Activated CD8-positive, alpha-beta memory T cell treated with anti-CD3 and anti-CD28 coated beads, Interleukin-2, amount 50 U/mL, for 4 hours (primary cell): ENCODE measurements around the gene TMEM60.
"Not testable (repeated sequence)": the region's sequence is repeated elsewhere in the genome, so short reads cannot be mapped to it uniquely, and the experiment has no call there.

Experiments
- DNase-seq: peaks from one replicate; pipeline ENCODE4 v3.0.0-alpha.2; 2020

Gene TMEM60, protein sequence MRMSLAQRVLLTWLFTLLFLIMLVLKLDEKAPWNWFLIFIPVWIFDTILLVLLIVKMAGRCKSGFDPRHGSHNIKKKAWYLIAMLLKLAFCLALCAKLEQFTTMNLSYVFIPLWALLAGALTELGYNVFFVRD

DNA sequence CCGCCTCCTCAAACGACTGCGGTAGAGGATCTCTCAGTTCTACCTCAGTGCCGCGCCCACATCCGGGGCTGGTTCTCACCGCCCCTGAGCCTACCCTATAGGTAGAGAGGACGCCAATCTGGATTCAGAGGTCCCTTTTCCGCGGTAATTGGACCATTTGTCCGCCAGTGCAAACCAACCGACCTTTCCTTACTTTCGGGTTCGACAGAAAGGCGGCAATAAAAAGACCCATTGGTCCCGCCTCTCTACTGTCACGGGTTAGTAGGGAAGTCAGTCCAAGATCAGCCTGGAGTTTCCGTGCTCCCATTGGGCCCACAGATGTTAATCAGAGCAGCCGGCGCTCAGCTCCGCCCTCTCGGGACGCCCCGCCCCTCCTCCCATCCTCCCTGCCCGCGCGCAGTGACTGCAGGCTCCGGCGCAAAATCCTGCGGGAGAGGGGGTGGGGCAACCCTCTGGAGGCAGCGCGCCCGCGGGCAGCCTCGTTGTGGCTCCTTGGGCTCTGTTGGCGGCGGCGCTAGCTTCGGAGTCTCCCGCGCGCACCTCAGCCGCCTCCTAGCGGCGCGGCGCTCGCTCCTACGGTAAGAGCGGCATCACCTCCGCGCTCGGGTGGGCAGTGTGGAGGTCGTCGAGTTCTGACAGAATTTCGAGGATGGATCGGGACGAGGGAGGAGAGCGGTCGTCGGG lies at the start of gene TMEM60, which contains the start of gene PHTF2:
Gene TMEM60 (minus strand): TSS at position 41 of the 684 bp plus-strand sequence. CDS start 4,061 bp downstream, outside the sequence.
Gene PHTF2 (plus strand): TSS at position 380 of the 684 bp plus-strand sequence.
- peak; percentile 87 for DNase-seq

DNA sequence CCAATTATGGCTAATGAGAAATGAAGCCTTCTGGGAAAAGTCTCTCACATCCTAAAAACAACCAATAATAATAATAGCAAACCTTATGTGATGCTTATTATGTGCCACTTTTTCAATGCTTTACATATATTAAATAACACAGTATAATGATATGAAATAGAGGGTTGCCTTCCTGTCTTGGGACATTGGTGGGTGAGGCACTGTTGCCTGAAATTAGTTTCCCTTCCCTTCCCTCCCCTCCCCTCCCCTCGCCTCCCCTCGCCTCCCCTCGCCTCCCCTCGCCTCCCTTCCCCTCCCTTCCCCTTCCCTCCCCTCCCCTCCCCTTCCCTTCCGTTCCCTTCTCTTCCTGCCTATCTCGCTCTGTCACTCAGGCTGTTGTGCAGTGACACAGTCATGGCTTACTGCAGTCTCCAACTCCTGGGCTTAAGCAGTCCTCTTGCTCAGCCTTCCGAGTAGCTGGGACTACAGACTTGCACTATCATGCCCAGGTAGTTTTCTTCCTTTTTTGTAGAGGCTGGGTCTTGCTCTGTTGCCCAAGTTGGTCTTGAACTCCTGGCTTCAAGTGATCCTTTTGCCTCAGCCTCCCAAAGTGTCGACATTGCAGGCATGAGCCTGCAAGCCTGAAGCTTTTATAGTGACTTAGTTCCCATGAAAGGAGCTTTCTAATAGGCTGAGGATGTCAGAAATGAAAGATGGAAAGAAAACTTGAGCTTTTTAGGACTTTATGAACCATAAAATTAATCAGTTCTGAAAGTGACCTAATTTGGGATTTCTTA lies 48.3 kb upstream of the TMEM60 start:
- no peak for DNase-seq

DNA sequence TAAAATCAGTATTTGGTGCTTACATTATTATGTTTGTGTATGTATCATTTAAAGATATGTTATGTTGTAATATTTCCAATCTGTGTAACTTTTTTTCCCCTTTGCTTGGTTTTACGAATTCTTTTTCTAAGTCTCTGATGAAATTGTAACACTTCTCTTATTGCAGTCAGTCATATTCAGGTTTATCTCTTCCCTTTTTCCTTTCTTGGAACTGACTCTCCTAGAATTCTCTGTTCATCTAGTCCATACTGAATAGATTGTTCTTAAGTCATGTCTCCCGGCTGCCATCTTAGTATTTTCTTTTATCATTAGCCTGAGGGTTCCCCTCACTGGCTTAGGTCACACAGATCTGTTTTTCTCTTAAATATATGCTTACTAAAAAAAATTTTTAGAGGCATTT lies 45.0 kb upstream of the TMEM60 start:
- DNase-seq = no peak

DNA sequence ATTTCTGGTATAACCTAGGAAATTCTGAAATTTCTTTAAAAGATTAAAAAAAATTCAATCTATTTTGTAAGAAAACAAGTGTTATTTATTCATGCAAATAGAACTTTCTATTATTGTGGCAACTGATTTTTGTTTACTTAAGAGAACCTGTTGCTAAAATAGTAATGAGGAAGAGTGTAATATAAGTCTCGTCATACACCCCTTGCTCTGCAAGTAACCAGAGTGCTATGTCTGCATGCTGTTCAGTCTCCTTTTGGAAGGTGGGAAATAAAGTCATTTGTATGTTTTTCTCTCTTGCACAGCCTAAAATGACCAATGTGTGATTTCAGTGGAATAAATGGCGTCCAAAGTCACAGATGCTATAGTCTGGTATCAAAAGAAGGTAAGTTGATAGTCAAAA lies 41.7 kb upstream of the TMEM60 start:
- no peak for DNase-seq

DNA sequence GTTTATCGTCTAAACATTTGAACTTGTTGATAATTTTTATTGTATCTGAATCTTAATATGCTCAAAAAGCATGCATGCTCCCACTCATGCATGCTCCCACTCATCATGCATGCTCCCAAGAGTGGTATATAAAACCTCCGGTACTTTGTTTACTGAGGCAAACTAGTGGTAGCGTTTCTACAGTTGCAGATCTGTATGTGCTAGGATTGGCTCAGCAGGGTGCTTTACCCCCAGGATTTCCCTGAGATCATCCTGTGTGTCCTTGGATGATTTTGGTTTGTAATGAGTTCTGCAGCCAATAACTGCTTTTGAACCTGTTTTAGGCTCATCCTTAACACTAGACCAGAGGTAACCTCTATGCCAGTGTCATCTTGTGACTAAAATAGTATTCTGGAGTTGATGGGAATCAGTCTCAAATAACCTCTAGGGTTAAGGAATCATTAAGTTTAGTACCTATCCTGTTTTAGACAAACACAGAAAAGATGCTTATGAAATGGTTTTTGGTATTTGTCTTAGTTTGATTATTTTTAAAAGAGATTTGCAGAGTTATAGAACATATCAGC lies 40.8 kb upstream of the TMEM60 start:
- DNase-seq = no peak

DNA sequence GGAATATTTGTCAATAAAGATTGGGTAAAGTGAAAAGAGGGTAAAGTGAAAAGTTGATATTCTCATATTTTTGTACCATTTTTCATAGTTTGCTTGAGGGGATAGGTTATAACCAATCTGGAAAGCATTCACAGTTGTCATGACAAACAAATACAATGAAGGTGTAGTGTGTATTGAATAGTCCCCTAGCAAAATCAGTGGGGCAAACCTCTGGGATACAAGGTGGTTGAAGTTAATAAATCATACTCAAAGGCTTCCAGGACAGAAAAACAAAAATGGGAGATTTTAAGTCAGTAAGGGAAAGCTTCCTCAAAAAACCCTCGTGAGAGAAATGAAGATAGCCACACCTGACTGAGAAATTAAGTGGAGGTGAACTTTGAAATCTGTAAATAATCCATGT lies 39.7 kb upstream of the TMEM60 start:
- no peak for DNase-seq

DNA sequence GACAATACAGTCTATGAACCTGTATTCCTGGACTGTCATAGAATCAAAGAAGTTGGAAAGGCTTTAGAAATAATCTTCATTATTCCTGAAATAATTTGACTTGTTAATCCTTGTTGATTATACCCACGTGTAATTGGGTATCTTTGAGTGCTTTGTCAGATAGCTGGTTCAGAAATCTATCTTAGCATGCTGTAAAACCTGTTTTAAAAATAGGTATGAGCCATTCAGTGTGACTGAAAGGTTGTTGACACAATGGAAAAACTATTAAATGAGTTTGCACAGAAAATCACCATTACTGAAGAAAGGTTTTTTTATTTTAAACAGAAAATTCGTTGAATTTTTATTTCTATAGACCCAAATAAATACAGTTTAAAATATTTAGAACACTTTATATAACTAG lies 39.0 kb upstream of the TMEM60 start:
- DNase-seq = no peak

DNA sequence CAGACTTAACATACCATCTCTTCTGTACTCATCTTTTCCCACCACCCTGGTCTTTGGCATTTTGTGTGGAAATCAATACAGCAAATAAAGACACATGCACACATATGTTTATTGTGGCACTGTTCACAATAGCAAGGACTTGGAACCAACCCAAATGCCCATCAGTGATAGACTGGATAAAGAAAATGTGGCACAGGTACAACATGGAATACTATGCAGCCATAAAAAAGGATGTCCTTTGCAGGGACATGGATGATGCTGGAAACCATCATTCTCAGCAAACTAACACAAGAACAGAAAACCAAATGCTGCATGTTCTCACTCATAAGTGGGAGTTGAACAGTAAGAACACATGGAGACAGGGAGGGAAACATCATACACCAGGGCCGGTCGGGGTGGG lies 38.2 kb upstream of the TMEM60 start:
- DNase-seq = not testable (repeated sequence)

DNA sequence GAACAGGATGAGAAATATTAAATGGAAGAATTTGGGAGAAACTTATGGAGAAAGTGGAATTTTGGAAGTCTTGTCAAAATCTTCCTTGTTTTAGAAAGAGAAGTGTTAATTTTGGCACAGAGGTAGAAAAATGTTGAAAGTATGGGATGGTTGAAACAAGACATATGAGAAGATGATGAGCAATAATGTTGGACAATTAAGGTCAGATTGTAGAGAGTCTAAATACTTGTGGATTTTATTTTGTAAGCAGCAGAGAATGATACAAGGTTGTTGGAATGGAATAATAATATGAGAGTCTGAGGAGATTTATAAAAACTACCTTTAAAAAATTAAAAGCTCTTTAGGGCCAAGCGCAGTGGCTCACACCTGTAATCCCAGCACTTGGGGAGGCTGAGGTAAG lies 34.9 kb upstream of the TMEM60 start:
- no peak for DNase-seq

DNA sequence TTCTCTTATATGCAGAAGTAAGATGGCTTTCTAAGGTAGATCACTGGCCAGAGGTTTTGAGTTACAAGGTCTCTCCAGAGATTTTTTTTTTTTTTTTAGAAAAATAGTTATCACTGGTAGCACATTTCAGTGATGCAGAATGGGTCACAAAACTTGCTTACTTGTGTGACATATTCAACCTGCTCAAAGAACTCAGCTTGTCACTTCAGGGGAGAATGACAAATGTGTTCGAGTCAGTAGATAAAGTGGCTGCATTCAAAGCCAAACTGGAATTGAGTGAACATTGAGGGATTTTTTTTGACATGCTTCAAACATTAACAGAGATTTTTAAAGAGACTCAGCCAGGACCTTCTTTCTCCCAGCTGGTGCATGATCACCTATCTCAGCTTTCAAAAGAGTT lies 33.7 kb upstream of the TMEM60 start:
- DNase-seq = no peak

DNA sequence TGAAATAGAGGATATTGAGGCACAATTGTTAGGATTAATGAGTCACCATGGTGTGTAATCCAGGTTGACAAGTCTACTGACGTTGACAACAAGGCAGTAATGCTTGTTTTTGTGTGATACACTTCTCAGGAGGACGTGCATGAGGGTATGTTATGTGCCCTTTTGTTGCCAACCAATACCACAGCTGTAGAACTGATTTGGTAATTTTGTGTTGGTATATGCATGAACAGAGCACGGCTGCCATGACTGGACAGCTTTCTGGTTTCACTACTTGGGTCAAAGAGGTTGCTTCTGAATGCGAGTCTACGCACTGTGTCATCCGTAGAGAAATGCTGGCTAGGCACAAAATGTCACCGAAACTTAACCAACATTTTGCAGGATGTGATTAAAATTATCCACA lies 33.2 kb upstream of the TMEM60 start:
- no peak for DNase-seq

DNA sequence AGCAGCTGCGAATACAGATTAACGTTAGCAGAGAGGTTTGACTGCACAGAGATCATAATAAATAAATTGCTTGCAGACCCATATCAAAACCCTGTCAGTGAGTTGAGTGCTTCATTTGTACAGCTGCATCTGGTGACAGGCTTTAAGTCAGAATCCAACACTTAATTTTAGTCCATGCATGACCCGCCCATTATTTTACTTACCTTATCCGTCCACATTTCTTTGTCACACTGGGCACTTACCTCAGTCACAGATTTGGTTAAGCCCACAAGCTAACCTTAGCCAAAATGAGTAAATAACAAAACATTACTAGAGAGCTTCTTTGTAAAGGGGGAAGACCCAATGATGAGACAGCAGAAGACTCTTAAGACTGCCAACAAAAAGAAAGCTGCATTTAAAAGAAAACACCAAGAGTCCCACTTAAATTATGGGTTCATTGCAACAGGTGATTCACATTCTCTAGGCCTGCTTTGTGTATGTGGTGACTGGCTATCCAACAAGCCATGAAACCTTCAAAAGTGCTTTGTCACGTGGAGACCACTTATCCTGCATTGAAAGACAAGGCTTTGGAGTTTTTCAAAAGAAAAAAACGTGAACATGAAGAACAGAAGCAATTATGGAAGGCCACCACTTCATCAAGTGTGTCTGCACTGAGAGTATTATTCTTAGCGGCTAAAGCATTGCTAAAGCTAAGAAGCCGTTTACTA lies 32.6 kb upstream of the TMEM60 start:
- no peak for DNase-seq

DNA sequence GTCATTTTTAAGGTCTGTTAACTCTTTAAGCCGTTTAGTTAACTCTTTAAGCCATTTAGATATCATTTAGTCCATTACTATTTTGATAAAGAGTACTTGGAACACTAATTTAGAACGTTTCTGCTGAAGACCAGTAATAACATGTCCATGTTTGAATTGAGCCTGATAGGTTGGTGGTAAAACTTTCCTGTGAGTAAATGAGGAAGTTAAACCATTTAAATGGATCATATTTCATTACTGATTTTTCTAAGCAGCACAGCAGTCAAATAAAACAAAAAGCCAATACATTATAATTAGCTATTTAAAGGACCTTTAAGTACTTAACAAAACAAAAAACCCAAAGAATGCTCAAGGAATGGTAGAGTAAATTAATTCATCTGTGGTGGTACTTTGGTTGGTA lies 29.8 kb upstream of the TMEM60 start:
- DNase-seq = no peak

DNA sequence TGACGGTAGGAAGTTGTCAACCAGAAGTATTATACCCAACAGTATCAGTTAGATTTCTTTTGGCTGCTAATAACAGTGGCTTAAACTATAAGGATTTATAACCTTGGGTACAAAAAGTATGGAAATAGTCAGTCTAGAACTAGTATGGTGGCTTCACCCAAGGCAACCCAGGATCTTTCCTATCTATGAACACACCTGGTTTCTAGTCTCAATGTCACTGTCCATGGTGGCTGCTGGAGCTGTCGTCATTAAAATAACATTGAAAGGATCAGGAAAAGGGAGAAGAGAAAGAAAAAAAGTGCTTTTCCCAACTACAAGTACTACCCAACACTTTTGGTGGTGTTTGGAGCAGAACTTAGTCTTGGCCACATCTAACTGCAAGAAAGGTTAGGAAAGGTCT lies 28.1 kb upstream of the TMEM60 start:
- no peak for DNase-seq

DNA sequence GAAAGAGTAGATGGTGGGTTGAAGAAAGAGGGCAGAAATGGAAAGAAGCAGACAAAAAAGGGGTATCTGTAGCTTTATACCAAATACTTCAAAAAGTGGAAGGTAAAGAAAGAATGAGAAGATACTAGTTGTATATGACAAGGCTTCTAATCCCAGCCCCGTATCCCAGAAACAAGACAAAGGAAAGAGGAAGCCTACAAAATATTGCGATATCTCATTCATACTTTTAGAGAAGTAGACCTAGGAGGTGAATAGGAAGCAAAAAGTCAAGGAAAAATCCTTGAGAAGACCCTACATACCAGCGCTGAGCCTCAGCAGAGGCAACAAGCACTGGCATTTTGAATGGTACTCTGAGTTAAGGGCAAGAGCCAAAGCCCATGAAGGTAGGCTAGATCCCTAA lies 26.9 kb upstream of the TMEM60 start:
- DNase-seq = no peak

DNA sequence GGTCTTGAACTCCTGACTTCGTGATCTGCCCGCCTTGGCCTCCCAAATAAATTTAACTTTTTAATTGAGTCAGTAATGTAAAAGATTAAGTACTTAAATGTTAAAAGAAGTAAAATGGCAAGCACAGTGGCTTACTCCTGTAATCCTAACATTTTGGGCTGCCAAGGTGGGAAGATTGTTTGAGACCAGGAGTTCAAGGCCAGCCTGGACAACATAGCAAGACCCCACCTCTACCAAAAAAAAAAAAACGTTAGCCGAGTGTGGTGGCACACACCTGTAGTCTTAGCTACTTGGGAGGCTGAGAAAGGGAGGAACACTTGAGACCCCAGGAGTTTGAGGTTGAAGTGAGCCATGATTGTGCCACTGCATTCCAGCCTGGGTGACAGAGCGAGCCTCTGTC lies 26.4 kb upstream of the TMEM60 start:
- DNase-seq = no peak

DNA sequence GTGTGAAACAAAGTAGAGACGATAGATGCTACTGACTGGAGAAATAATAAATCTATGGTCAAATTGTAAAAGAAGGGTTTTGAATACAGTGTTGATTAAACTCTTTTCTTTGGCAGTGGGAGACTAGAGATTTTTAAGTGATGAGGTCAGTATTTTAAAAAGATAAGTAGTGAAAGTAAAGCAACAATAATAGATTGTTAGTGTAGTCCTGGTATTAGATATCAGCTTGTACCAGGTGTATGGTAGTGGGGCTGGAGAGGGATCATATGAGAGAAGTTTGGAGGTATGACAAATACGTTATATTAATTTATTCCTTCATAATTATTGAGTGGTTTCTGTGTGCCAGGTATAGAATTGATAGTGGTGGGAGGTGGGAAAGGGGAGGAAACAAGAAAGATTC lies 25.6 kb upstream of the TMEM60 start:
- DNase-seq = no peak

DNA sequence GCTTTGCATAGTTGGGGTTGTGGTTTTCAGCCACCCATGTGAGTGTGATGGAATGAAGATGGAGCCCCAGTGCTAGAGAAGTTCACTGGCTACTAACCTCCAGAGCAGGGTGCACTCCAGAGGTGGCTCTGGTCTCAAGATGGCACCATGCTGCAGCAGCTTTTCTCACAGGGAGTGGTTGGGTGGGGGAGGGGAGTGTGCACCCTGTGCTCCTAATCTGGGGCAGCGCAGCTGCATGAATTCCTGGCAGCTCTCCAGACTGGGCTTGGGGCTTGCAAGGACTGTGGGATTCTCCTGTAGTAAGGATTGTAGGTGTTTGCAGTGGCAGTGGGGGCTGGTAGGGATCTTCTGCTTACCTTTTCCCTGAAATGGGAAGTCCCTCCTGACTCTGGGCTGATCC lies 24.0 kb upstream of the TMEM60 start:
- DNase-seq = no peak

DNA sequence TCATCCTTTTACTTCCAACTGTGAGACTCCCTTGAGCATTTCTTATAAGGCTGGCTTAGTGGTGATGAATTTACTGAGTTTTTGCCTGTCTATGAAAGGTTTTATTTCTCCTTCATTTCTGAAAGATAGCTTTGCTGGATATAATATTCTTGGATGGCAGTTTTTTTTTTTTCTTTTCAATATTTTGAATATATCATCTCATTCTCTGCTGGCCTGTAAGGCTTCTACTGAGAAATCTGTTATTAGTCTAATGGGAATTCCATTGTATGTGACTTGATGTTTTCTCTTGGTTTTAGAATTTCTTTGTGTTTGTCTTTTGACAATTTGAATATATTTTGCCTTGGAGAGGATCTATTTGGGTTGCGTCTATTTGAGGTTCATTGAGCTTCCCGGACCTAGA lies 22.7 kb upstream of the TMEM60 start:
- no peak for DNase-seq

DNA sequence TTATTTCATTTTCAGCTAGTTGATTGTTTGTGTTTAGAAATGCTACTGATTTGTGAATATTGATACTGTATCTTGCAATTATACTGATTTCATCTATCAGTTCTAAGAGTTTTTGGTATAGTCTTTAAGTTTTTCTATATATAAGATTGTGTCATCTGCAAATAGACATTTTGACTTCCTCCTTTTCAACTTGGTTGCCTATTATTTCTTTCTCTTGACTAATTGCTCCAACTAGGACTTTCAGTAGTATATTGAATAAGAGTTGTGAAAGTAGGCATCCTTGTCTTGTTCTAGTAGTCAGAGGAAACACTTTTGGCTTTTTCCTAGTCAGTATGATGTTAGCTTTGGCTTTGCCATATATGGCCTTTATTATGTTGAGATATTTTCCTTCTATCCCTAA lies 20.8 kb upstream of the TMEM60 start:
- no peak for DNase-seq

DNA sequence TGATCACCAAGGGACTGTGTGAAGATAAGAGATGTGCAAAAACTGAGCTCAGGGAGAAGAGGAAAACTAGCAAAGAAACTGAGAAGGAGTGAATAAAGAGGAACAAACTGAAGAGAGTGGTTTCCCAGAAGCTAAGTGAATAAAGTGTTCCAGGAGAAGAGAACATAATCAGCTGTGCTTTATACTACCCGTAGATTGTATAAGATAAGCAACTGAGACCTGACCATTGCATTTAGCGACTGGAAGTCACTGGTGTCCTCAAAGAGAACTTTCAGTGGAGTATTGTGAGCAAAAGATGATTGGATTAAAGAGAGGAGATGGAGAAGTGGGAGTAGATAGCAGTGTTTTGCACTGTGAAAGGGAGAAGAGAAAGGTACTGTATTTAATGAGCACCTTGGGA lies 14.9 kb upstream of the TMEM60 start:
- DNase-seq = no peak

DNA sequence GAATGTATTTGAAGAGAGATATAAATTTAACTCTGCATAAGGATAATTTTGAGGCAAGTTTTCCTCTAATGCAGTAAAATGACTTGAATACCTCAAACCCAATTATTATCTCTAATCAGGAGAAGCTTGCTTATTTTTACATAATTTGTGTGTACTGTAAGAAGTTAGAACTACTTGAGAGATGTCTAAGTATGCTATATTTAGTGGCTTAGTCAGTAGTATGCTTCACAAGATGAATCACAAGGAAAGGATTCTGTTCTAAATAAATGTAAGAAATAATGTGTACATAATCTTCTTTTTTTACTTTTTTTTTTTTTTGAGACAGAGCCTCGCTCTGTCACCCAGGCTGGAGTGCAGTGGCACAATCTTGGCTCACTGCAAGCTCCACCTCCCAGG lies 14.1 kb upstream of the TMEM60 start:
- DNase-seq = no peak

DNA sequence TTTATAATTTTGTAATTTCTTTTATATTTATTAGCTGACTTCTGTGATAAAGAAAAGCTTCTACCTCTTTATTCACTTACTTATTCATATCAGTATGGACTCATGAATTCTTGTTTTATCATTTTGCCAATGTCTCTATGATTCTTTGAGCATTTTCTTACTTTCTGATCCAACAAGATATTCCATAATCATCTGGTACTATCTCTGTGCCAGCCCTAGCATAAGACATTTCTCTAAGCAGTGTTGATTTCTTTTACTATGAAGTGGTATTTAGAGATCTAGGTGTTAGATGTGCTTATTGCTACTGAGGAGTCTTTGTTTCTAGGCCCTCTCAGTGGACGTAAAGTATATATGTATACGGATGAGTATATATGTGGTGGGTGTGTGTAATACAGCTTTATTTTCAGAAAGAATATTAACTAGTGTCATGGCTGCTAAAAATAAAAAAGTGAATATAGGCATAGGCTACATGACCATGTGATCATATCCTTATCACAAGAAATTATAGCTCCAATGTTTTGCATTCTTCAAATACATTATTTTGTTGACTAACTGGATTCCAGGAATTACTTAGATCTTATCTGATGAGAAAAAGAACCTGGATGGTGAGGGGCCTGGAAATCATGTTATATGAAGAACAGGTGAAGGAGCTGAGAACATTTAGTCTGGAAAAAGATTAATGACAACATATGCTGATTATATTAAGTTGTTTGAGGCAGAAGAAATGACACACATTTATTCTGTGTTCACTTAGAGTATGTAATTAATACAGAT lies 13.5 kb upstream of the TMEM60 start:
- no peak for DNase-seq
